OCI-LY3 (cell line): Measurements from ENCODE around the gene GRID1.

Experiments used
- H2AFZ ChIP-seq: fragments of 200-600, 300-600 bp; shearing (Covaris generic); 2 replicates; pipeline ENCODE4 v1.6.0; 2014; ENCODE audit warnings: antibody characterized with exemption, low read depth, low read length
- H3K27ac ChIP-seq: fragments of 200-600, 300-600 bp; sonication (generic); 2 replicates; pipeline ENCODE4 v1.5.1; 2014; ENCODE audit warnings: mild to moderate bottlenecking, low read length, moderate library complexity, mixed read lengths
- H3K27me3 ChIP-seq: fragments of 200-600, 300-600 bp; sonication (generic); 2 replicates; pipeline ENCODE4 v1.6.1; 2014; ENCODE audit warnings: low read depth, low read length, mixed read lengths
- H3K36me3 ChIP-seq: fragments of 200-600, 300-600 bp; sonication (generic); replicated peaks from 2 replicates; pipeline ENCODE3; 2014; ENCODE audit warnings: low read depth, low read length, mixed read lengths
- H3K4me1 ChIP-seq: fragments of 300-600, 200-600 bp; sonication (generic); 2 replicates; pipeline ENCODE4 v1.6.1; 2014; ENCODE audit warnings: low read length, mixed read lengths
- H3K4me2 ChIP-seq: fragments of 200-600, 300-600 bp; sonication (generic); 2 replicates; pipeline ENCODE4 v1.6.1; 2014; ENCODE audit warnings: low read length, mixed read lengths
- H3K4me3 ChIP-seq: fragments of 300-600, 200-600 bp; sonication (generic); 2 replicates; pipeline ENCODE4 v1.5.1; 2014; ENCODE audit warnings: antibody characterized with exemption, mild to moderate bottlenecking, low read length, moderate library complexity
- H3K79me2 ChIP-seq: fragments of 300-600, 200-600 bp; shearing (Covaris generic); 2 replicates; pipeline ENCODE4 v1.6.1; 2014; ENCODE audit warnings: mild to moderate bottlenecking, low read length, mixed read lengths
- H3K9ac ChIP-seq: fragments of 300-600, 200-600 bp; shearing (Covaris generic); 2 replicates; pipeline ENCODE4 v1.6.0; 2014; ENCODE audit warnings: mild to moderate bottlenecking, low read length, moderate library complexity
- H3K9me3 ChIP-seq: fragments of 200-600, 300-600 bp; shearing (Covaris generic); 2 replicates; pipeline ENCODE4 v1.6.1; 2014; ENCODE audit warnings: low read length, mixed read lengths; ENCODE audit not compliant: insufficient read depth
- H4K20me1 ChIP-seq: fragments of 200-600, 300-600 bp; sonication (generic); 2 replicates; pipeline ENCODE4 v1.6.1; 2016; ENCODE audit warnings: low read length, mixed read lengths; ENCODE audit not compliant: insufficient read depth
- CTCF ChIP-seq: fragments of 200-600, 300-600 bp; sonication (generic); IDR thresholded peaks from 2 replicates; pipeline ENCODE4 v1.5.1; 2014; ENCODE audit warnings: antibody characterized with exemption, low read length, low read depth
- EZH2phosphoT487 ChIP-seq: fragments of 200-600 bp; shearing (Covaris generic); IDR thresholded peaks from 2 replicates; pipeline ENCODE4 v1.6.1; 2018; ENCODE audit warnings: antibody characterized with exemption, mixed run types, low read depth

GRID1 gene

DNA sequence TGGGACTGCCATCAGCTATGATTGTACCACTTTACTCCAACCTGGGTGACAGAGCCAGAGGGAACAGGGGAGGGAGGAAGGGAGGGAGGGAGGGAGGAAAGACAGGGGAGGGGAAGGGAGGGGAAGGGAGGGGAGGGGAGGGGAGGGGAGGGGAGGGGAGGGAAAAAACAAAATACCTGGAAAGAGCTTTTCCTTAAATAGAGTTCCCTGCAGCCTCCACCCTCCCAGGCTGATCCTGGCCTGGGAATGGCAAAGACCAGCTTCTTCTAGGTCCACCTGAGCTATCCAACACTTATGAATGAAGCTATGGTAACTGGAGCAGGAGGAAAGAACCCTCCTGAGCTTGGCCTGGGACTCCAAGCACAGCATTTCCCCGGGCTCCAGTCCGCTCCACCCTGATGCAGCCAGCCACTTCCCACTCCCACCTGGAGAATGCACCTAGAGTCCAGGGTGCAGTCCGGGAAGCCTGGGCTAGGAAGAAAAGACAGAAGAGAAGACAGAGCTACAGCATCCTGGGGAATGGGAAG is 66.1 kb downstream of the GRID1 start:
- no peak overlapping the region for H3K27ac ChIP-seq
- no peaks in the 10 kb centered on the region for H4K20me1 ChIP-seq
- no peak overlapping the region for H2AFZ ChIP-seq
- H3K4me3 ChIP-seq = no peak overlapping the region
- H3K4me1 ChIP-seq = no peaks in the 10 kb centered on the region
- no peaks in the 10 kb centered on the region for H3K79me2 ChIP-seq
- no peaks in the 10 kb centered on the region for H3K36me3 ChIP-seq
- H3K27me3 ChIP-seq = no peaks in the 10 kb centered on the region
- no peak overlapping the region for H3K9ac ChIP-seq
- H3K4me2 ChIP-seq = no peak overlapping the region
- no peaks in the 10 kb centered on the region for H3K9me3 ChIP-seq
- TF ChIP-seq EZH2phosphoT487 (no peak), CTCF (no peak)

GRCh38 chr10:86299562-86299961 is 67.0 kb downstream of the GRID1 start:
- no peak for TF ChIP-seq EZH2phosphoT487
- TF ChIP-seq CTCF = no peak
- Histone ChIP-seq H3K4me3 (no peak overlapping the region), H3K36me3 (no peaks in the 10 kb centered on the region), H3K9me3 (no peaks in the 10 kb centered on the region), H2AFZ (no peak overlapping the region), H3K27me3 (no peaks in the 10 kb centered on the region), H3K4me2 (no peak overlapping the region), H3K9ac (no peak overlapping the region), H3K79me2 (no peaks in the 10 kb centered on the region), H3K4me1 (no peaks in the 10 kb centered on the region), H3K27ac (no peak overlapping the region), H4K20me1 (no peaks in the 10 kb centered on the region)

- H3K9ac ChIP-seq = no peak overlapping the region
- no peak overlapping the region for H2AFZ ChIP-seq
- no peak overlapping the region for H3K4me3 ChIP-seq
- H3K4me1 ChIP-seq = no peaks in the 10 kb centered on the region
- H3K4me2 ChIP-seq = no peak overlapping the region
- H3K9me3 ChIP-seq = no peaks in the 10 kb centered on the region
- TF ChIP-seq EZH2phosphoT487 (no peak), CTCF (no peak)
- no peak overlapping the region for H3K27ac ChIP-seq
- H3K36me3 ChIP-seq = no peaks in the 10 kb centered on the region
- H4K20me1 ChIP-seq = no peaks in the 10 kb centered on the region
- no peaks in the 10 kb centered on the region for H3K27me3 ChIP-seq
- no peaks in the 10 kb centered on the region for H3K79me2 ChIP-seq
These were observed 68.0 kb downstream of the GRID1 start for GRCh38 chr10:86298501-86299001.

DNA sequence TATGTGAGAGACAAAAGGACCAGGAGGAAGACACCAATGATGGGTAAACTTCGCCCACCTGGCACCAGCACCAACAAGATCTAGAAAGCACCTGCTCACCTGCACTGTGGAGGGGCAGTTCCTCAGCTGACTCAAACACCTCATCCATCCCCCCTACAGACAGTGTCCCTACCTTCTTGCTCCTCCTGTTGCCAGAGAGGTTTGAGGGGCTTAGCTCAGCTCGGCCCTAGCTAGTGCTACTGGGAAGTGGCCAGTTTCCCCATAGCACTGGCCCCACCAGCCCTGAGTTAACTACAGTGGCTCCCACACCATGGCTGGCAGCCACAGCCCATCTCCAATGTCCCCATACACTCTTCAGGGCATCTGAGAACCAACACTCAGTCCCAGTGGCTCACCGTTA is 70.8 kb downstream of the GRID1 start:
- no peak for TF ChIP-seq EZH2phosphoT487
- TF ChIP-seq CTCF = no peak
- Histone ChIP-seq H3K9me3 (no peaks in the 10 kb centered on the region), H3K4me3 (no peak overlapping the region), H3K79me2 (no peaks in the 10 kb centered on the region), H3K36me3 (no peaks in the 10 kb centered on the region), H3K9ac (no peak overlapping the region), H3K4me1 (peaks cover 8% of the 10 kb centered on the region), H2AFZ (no peak overlapping the region), H3K27ac (no peak overlapping the region), H3K4me2 (no peak overlapping the region), H3K27me3 (no peaks in the 10 kb centered on the region), H4K20me1 (no peaks in the 10 kb centered on the region)
